HEK293 (cell line): ENCODE data around the gene ETS2.

Experiments used
- BCL11B ChIP-seq: fragments of 450-650 bp; formaldehyde crosslinking; IDR thresholded peaks from 2 replicates; pipeline ENCODE4 v1.5.1; 2016; ENCODE audit warnings: low read depth, missing biosample characterization, missing genetic modification characterization
- CTCF ChIP-seq: fragments of 450-650 bp; formaldehyde crosslinking; IDR thresholded peaks from 2 replicates; pipeline ENCODE4 v1.5.1; 2016; ENCODE audit warnings: missing biosample characterization, missing genetic modification characterization
- GLI2 ChIP-seq: fragments of 450-650 bp; formaldehyde crosslinking; IDR thresholded peaks from 2 replicates; pipeline ENCODE4; 2017; ENCODE audit warnings: missing biosample characterization, missing genetic modification characterization, low read depth, borderline replicate concordance
- HOXA7 ChIP-seq: sonication (generic); formaldehyde crosslinking; IDR thresholded peaks from 2 replicates; pipeline ENCODE4 v1.8.1; 2022; ENCODE audit warnings: missing genetic modification reagents, borderline replicate concordance
- IKZF3 ChIP-seq: fragments of 450-650 bp; IDR thresholded peaks from 2 replicates; pipeline ENCODE4 v1.5.0; 2018; ENCODE audit warnings: missing biosample characterization, mild to moderate bottlenecking, missing genetic modification characterization, moderate library complexity
- SCRT1 ChIP-seq: fragments of 450-650 bp; formaldehyde crosslinking; IDR thresholded peaks from 2 replicates; pipeline ENCODE4 v1.5.1; 2016; ENCODE audit warnings: missing biosample characterization, missing genetic modification characterization, borderline replicate concordance
- TRIM28 ChIP-seq: IDR thresholded peaks from 2 replicates; pipeline ENCODE4 v1.6.1; 2011; ENCODE audit warnings: low read length, control low read depth, borderline replicate concordance
- WT1 ChIP-seq: fragments of 450-650 bp; formaldehyde crosslinking; IDR thresholded peaks from 2 replicates; pipeline ENCODE4 v1.5.1; 2016; ENCODE audit warnings: missing biosample characterization, missing genetic modification characterization
- ZNF140 ChIP-seq: fragments of 450-650 bp; formaldehyde crosslinking; IDR thresholded peaks from 2 replicates; pipeline ENCODE4 v1.5.1; 2016; ENCODE audit warnings: missing biosample characterization, missing genetic modification characterization
- ZNF157 ChIP-seq: fragments of 450-650 bp; formaldehyde crosslinking; IDR thresholded peaks from 2 replicates; pipeline ENCODE4 v1.5.1; 2016; ENCODE audit warnings: missing biosample characterization, missing genetic modification characterization
- ZNF211 ChIP-seq: fragments of 450-650 bp; formaldehyde crosslinking; IDR thresholded peaks from 2 replicates; pipeline ENCODE4 v1.5.1; 2016; ENCODE audit warnings: low read depth, missing biosample characterization, missing genetic modification characterization
- ZNF248 ChIP-seq: fragments of 450-650 bp; formaldehyde crosslinking; IDR thresholded peaks from 2 replicates; pipeline ENCODE4 v1.5.1; 2017; ENCODE audit warnings: missing biosample characterization, missing genetic modification characterization
- ZNF266 ChIP-seq: fragments of 450-650 bp; formaldehyde crosslinking; IDR thresholded peaks from 2 replicates; pipeline ENCODE4 v1.5.1; 2016; ENCODE audit warnings: missing biosample characterization, missing genetic modification characterization, low read depth
- ZNF274 ChIP-seq, 2 experiments: fragments of 200-500 bp in 1 of 2; fragments of 450-650 bp in 1 of 2; sonication (Bioruptor generic) in 1 of 2; formaldehyde crosslinking in 1 of 2; IDR thresholded peaks; 2 replicates each; pipeline versions ENCODE4 v1.5.1 to v1.6.1; 2014 to 2016; ENCODE audit warnings: borderline replicate concordance in 1 of 2, inconsistent platforms in 1 of 2, low read length in 1 of 2, missing biosample characterization in 1 of 2, missing genetic modification characterization in 1 of 2
- ZNF280C ChIP-seq: fragments of 450-650 bp; formaldehyde crosslinking; IDR thresholded peaks from 2 replicates; pipeline ENCODE4 v1.5.1; 2016; ENCODE audit warnings: missing biosample characterization, missing genetic modification characterization
- ZNF302 ChIP-seq: fragments of 450-650 bp; formaldehyde crosslinking; IDR thresholded peaks from 2 replicates; pipeline ENCODE4 v1.5.1; 2016; ENCODE audit warnings: missing biosample characterization, missing genetic modification characterization, low read depth
- ZNF354C ChIP-seq: fragments of 450-650 bp; formaldehyde crosslinking; IDR thresholded peaks from 2 replicates; pipeline ENCODE4 v1.5.1; 2016; ENCODE audit warnings: missing biosample characterization, missing genetic modification characterization, low read depth, borderline replicate concordance
- ZNF426 ChIP-seq: fragments of 450-650 bp; formaldehyde crosslinking; IDR thresholded peaks from 2 replicates; pipeline ENCODE4 v1.5.1; 2017; ENCODE audit warnings: missing biosample characterization, missing genetic modification characterization, mild to moderate bottlenecking, inconsistent platforms, moderate library complexity
- ZNF549 ChIP-seq: fragments of 450-650 bp; IDR thresholded peaks from 2 replicates; pipeline ENCODE4 v1.5.1; 2018; ENCODE audit warnings: missing biosample characterization, missing genetic modification characterization, mild to moderate bottlenecking, inconsistent platforms, moderate library complexity
- ZNF623 ChIP-seq: fragments of 450-650 bp; formaldehyde crosslinking; IDR thresholded peaks from 2 replicates; pipeline ENCODE4 v1.5.1; 2016; ENCODE audit warnings: missing biosample characterization, missing genetic modification characterization
- ZNF624 ChIP-seq: fragments of 450-650 bp; formaldehyde crosslinking; IDR thresholded peaks from 2 replicates; pipeline ENCODE4 v1.5.1; 2017; ENCODE audit warnings: missing biosample characterization, missing genetic modification characterization
- ZNF654 ChIP-seq: fragments of 450-650 bp; formaldehyde crosslinking; IDR thresholded peaks from 2 replicates; pipeline ENCODE4 v1.5.1; 2016; ENCODE audit warnings: low read depth, missing biosample characterization, missing genetic modification characterization
- ZNF670 ChIP-seq: fragments of 450-650 bp; formaldehyde crosslinking; IDR thresholded peaks from 2 replicates; pipeline ENCODE4 v1.5.1; 2016; ENCODE audit warnings: missing biosample characterization, missing genetic modification characterization, low read depth
- ZNF747 ChIP-seq: fragments of 450-650 bp; formaldehyde crosslinking; IDR thresholded peaks from 2 replicates; pipeline ENCODE4 v1.5.1; 2016; ENCODE audit warnings: missing biosample characterization, missing genetic modification characterization
- ZNF776 ChIP-seq: fragments of 450-650 bp; formaldehyde crosslinking; IDR thresholded peaks from 2 replicates; pipeline ENCODE4 v1.5.0; 2017; ENCODE audit warnings: missing biosample characterization, missing genetic modification characterization, borderline replicate concordance
- ZNF791 ChIP-seq: fragments of 450-650 bp; formaldehyde crosslinking; IDR thresholded peaks from 2 replicates; pipeline ENCODE4 v1.5.1; 2016; ENCODE audit warnings: missing biosample characterization, missing genetic modification characterization
- TF ChIP-seq, protein P1 (sequence below): fragments of 450-650 bp; formaldehyde crosslinking; conservative IDR thresholded peaks from 2 replicates; pipeline ENCODE4 v1.5.1; 2016; ENCODE audit warnings: low read depth, missing biosample characterization, missing genetic modification characterization
- TF ChIP-seq, protein P2 (sequence below): fragments of 450-650 bp; formaldehyde crosslinking; IDR thresholded peaks from 2 replicates; pipeline ENCODE4 v1.5.1; 2016; ENCODE audit warnings: missing biosample characterization, missing genetic modification characterization
- TF ChIP-seq, protein P3 (sequence below): fragments of 450-650 bp; formaldehyde crosslinking; IDR thresholded peaks from 2 replicates; pipeline ENCODE4 v1.5.1; 2016; ENCODE audit warnings: missing biosample characterization, missing genetic modification characterization

The ETS2 gene

GRCh38 chr21:38805328-38806152, at the start of gene ETS2 (continued):
- TF ChIP-seq, protein P1, sequence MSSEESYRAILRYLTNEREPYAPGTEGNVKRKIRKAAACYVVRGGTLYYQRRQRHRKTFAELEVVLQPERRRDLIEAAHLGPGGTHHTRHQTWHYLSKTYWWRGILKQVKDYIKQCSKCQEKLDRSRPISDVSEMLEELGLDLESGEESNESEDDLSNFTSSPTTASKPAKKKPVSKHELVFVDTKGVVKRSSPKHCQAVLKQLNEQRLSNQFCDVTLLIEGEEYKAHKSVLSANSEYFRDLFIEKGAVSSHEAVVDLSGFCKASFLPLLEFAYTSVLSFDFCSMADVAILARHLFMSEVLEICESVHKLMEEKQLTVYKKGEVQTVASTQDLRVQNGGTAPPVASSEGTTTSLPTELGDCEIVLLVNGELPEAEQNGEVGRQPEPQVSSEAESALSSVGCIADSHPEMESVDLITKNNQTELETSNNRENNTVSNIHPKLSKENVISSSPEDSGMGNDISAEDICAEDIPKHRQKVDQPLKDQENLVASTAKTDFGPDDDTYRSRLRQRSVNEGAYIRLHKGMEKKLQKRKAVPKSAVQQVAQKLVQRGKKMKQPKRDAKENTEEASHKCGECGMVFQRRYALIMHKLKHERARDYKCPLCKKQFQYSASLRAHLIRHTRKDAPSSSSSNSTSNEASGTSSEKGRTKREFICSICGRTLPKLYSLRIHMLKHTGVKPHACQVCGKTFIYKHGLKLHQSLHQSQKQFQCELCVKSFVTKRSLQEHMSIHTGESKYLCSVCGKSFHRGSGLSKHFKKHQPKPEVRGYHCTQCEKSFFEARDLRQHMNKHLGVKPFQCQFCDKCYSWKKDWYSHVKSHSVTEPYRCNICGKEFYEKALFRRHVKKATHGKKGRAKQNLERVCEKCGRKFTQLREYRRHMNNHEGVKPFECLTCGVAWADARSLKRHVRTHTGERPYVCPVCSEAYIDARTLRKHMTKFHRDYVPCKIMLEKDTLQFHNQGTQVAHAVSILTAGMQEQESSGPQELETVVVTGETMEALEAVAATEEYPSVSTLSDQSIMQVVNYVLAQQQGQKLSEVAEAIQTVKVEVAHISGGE (tag by site-specific recombination) = peak; percentile 88
- TF ChIP-seq ZNF623 (tag by site-specific recombination) (no peak; the same call in 1 of the 2 replicates), ZNF776 (tag by site-specific recombination) (no peak), ZNF747 (tag by site-specific recombination) (no peak), GLI2 (tag by site-specific recombination) (no peak), WT1 (peak; percentile 100), ZNF354C (no peak), ZNF157 (tag by site-specific recombination) (no peak), SCRT1 (tag by site-specific recombination) (no peak), TRIM28 (no peak), ZNF140 (tag by site-specific recombination) (peak; percentile 11; the same call in 1 of the 2 replicates), ZNF211 (tag by site-specific recombination) (no peak), ZNF624 (tag by site-specific recombination) (no peak), ZNF302 (tag by site-specific recombination) (no peak), ZNF549 (tag by site-specific recombination) (no peak), ZNF266 (no peak), ZNF670 (tag by site-specific recombination) (no peak), BCL11B (tag by site-specific recombination) (0 out of 2 replicates have a peak, but pooled peaks have one; percentile 16), ZNF426 (tag by site-specific recombination) (no peak), HOXA7 (CRISPR knock-in tag) (no peak), CTCF (no peak), ZNF274 (IDR thresholded peaks at IDR 0.05; ENCODE audit: low read length) (no peak), ZNF274 (tag by site-specific recombination; IDR thresholded peaks at IDR 0.05; ENCODE audit: borderline replicate concordance) (no peak), ZNF791 (tag by site-specific recombination) (no peak; the same call in 1 of the 2 replicates), IKZF3 (tag by site-specific recombination) (peak; percentile 96), ZNF280C (tag by site-specific recombination) (no peak), ZNF248 (tag by site-specific recombination) (no peak), ZNF654 (tag by site-specific recombination) (no peak)
- TF ChIP-seq, protein P2, sequence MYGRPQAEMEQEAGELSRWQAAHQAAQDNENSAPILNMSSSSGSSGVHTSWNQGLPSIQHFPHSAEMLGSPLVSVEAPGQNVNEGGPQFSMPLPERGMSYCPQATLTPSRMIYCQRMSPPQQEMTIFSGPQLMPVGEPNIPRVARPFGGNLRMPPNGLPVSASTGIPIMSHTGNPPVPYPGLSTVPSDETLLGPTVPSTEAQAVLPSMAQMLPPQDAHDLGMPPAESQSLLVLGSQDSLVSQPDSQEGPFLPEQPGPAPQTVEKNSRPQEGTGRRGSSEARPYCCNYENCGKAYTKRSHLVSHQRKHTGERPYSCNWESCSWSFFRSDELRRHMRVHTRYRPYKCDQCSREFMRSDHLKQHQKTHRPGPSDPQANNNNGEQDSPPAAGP = peak; percentile 95
- TF ChIP-seq, protein P3, sequence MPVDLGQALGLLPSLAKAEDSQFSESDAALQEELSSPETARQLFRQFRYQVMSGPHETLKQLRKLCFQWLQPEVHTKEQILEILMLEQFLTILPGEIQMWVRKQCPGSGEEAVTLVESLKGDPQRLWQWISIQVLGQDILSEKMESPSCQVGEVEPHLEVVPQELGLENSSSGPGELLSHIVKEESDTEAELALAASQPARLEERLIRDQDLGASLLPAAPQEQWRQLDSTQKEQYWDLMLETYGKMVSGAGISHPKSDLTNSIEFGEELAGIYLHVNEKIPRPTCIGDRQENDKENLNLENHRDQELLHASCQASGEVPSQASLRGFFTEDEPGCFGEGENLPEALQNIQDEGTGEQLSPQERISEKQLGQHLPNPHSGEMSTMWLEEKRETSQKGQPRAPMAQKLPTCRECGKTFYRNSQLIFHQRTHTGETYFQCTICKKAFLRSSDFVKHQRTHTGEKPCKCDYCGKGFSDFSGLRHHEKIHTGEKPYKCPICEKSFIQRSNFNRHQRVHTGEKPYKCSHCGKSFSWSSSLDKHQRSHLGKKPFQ = 0 out of 2 replicates have a peak, but pooled peaks have one; percentile 51
